GM12878 (cell line): ENCODE results near the gene CCDC150. TPM values are rescaled to one million over a fixed set of nuclear protein-coding genes. Genes with fewer than 3 reads are reported as not detected.

Experiments
- ATAC-seq: fragments of 200-7000 bp; cut with Tn5 transposase; 3 replicates; pipeline ENCODE4 v1.9.1; 2020; ENCODE audit warnings: mild to moderate bottlenecking, moderate library complexity
- BruUV-seq: library from RNA; stranded (reverse); fragments of 400-500 nt; replicated peaks from 2 replicates; lab custom pipeline; 2021; lab: Mats Ljungman, UMichigan
- CTCF ChIA-PET: fragments of 300-600 bp; sonication (Branson Sonifier 250); formaldehyde crosslinking; extraction: SDS; loops from one replicate; lab custom pipeline; 2021; ENCODE audit warnings: inconsistent platforms; lab: Yijun Ruan, JAX
- POLR2A ChIA-PET: fragments of 350-600 bp; formaldehyde crosslinking; extraction: SDS; loops from one replicate; lab custom pipeline; 2021; ENCODE audit warnings: inconsistent platforms; lab: Charles Lee
- RAD21 ChIA-PET: fragments of 300-600 bp; sonication (Branson Sonifier 250); formaldehyde crosslinking; loops from one replicate; lab custom pipeline; 2023; ENCODE audit warnings: antibody characterized with exemption; ENCODE audit not compliant: unreplicated experiment; lab: Charles Lee
- SMC1A ChIA-PET: fragments of 300-600 bp; sonication (Branson Sonifier 250); formaldehyde crosslinking; loops from one replicate; lab custom pipeline; 2023; ENCODE audit not compliant: unreplicated experiment, uncharacterized antibody; lab: Charles Lee
- DNase-seq: peaks from one replicate; pipeline ENCODE4 v3.0.0-alpha.2; 2011; ENCODE audit warnings: low read depth, low spot score
- FAIRE-seq: peaks from 3 replicates; lab custom pipeline; 2011; peaks lifted over from hg19 to GRCh38; lab: Jason Lieb, UNC
- H2AFZ ChIP-seq: 2 replicates; pipeline ENCODE4 v1.6.0; 2011; ENCODE audit warnings: low read depth, low read length, control low read depth; ENCODE audit not compliant: control insufficient read depth
- H3K27ac ChIP-seq: 2 replicates; pipeline ENCODE4 v1.5.1; 2011; ENCODE audit warnings: control low read depth; ENCODE audit not compliant: control insufficient read depth, insufficient read depth
- H3K27me3 ChIP-seq, 2 experiments: replicated peaks in 1 of 2; 2 replicates each; pipeline versions ENCODE4 v1.6.0 to v1.6.1; 2011; ENCODE audit warnings: low read length in 1 of 2; ENCODE audit not compliant: control insufficient read depth in 2 of 2, insufficient read depth in 2 of 2
- H3K36me3 ChIP-seq, 2 experiments: 2 replicates each; pipeline ENCODE4 v1.5.1; 2011; ENCODE audit warnings: low read length in 1 of 2; ENCODE audit not compliant: control insufficient read depth in 2 of 2, insufficient read depth in 2 of 2
- H3K4me1 ChIP-seq: 2 replicates; pipeline ENCODE4 v1.6.1; 2011; ENCODE audit warnings: mild to moderate bottlenecking, low read length, moderate library complexity, mixed read lengths; ENCODE audit not compliant: control insufficient read depth, insufficient read depth
- H3K4me2 ChIP-seq: 2 replicates; pipeline ENCODE4 v1.6.0; 2011; ENCODE audit warnings: control low read depth; ENCODE audit not compliant: control insufficient read depth, insufficient read depth
- H3K4me3 ChIP-seq: fragments of 200-600 bp; sonication (generic); 2 replicates; pipeline ENCODE4 v1.5.1; 2016
- H3K79me2 ChIP-seq: 2 replicates; pipeline ENCODE4 v1.6.0; 2011; ENCODE audit warnings: low read length; ENCODE audit not compliant: control insufficient read depth, insufficient read depth
- H3K9ac ChIP-seq: 2 replicates; pipeline ENCODE4 v1.8.0; 2011; ENCODE audit warnings: low read length, control low read depth, mixed read lengths; ENCODE audit not compliant: control insufficient read depth, insufficient read depth
- H3K9me3 ChIP-seq: replicated peaks from 3 replicates; pipeline ENCODE4 v1.5.1; 2011; ENCODE audit warnings: mild to moderate bottlenecking, low read length; ENCODE audit not compliant: control insufficient read depth, insufficient read depth
- H4K20me1 ChIP-seq: 2 replicates; pipeline ENCODE4 v1.6.0; 2011; ENCODE audit not compliant: control insufficient read depth, insufficient read depth
- CHD2 ChIP-seq: IDR thresholded peaks from 2 replicates; pipeline ENCODE4 v1.6.1; 2011; ENCODE audit warnings: low read depth, low read length, improper control_type of control experiment, borderline replicate concordance
- WRNIP1 ChIP-seq: IDR thresholded peaks from 2 replicates; pipeline ENCODE4 v1.6.1; 2011; ENCODE audit warnings: low read depth, low read length, improper control_type of control experiment, borderline replicate concordance
- WGBS: methylation state at CpG from one replicate; pipeline ENCODE4 v1.1.6; 2016; ENCODE audit warnings: low lambda C conversion rate; ENCODE audit not compliant: insufficient replicate concordance, insufficient coverage; ENCODE audit errors: missing lambda C conversion rate; 5-methylcytosine and 5-hydroxymethylcytosine counted together
- in situ Hi-C: fragments of 300-500 bp; cut with MboI; formaldehyde crosslinking; loops from 9 replicates; pipeline ENCODE4 v1.14.3; 2018; ENCODE audit warnings: mixed read lengths
- intact Hi-C: fragments of 100-400 bp; cut with micrococcal nuclease; formaldehyde crosslinking; loops from one replicate; pipeline ENCODE4 v1.14.2; 2022; ENCODE audit not compliant: unreplicated experiment
- polyA plus RNA-seq, 11 experiments: library from polyadenylated mRNA; depleted of rRNA in 4 of 11; unstranded in 6 of 11; stranded (reverse) in 5 of 11; fragments of >200 nt; fragmentation: Nextera tagmentation in 4 of 11; fragmentation: Illumina TruSeq in 1 of 11; extraction: Ambion mirVana in 4 of 11; extraction: Trizol in 1 of 11; gene quantifications; 1 replicate in 1 of 11; 2 replicates in 10 of 11; pipeline versions ENCODE4 v1.2.1 to v1.2.3, GENCODE V29; 2011 to 2016; ENCODE audit warnings: inconsistent platforms in 2 of 11, missing spikeins in 2 of 11, low read depth in 1 of 11
- small RNA-seq: library from RNA; depleted of rRNA; stranded (forward); fragments of <200 nt; gene quantifications from one replicate; pipeline ENCODE3, GENCODE V24; 2014
- total RNA-seq, 4 experiments: library from RNA; depleted of rRNA in 3 of 4; stranded (reverse); fragments of >200 nt in 3 of 4; fragmentation: Illumina TruSeq in 1 of 4; extraction: Trizol in 1 of 4; gene quantifications; 2 replicates each; pipeline versions ENCODE4 v1.2.1 to v1.2.3, GENCODE V29; 2013 to 2021

The CCDC150 gene
- total and polyA plus RNA-seq, 10 of the 15 experiments (the other 5 are each of a cell fraction or from before 2014, with no cell fraction given), result 11.6 to 27.7 (median 19.6) TPM

DNA sequence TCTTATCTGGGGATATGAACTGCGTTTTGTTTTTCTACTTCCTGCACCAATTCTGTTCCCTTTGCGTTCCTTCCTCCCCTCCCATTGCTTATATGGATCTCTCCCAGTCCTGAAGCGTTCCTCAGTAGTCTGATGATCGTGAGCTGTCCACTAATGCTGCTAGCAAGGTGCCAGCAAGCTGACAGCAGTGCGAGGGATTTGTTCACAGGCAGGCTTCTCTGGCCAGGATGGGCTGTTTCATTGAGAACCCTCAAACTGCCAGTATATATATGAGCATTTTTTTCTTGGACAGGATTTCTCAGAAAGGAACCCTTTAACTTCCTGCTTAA is 119.8 kb downstream of the CCDC150 start:
- Histone ChIP-seq H3K4me2 (no peak overlapping the region), H3K9ac (no peak overlapping the region), H3K4me1 (no peaks in the 10 kb centered on the region), H3K27ac (no peak overlapping the region), H2AFZ (no peak overlapping the region), H3K36me3 (peaks cover 0 to 6% of the 10 kb centered on the region in 2 experiments; a peak in 1 of 4 replicates), H3K79me2 (no peaks in the 10 kb centered on the region), H3K9me3 (no peaks in the 10 kb centered on the region), H4K20me1 (no peaks in the 10 kb centered on the region), H3K4me3 (no peak overlapping the region), H3K27me3 (no peaks in the 10 kb centered on the region)
- BruUV-seq, result no TSS peak
- RAD21 ChIA-PET, result no interaction called here
- TF ChIP-seq WRNIP1, result no peak
- SMC1A ChIA-PET, result interaction anchor here (0.8 to 1.2 kb wide), 2 partner anchors 305 to 307 kb away, joined by 3 read pairs; no protein-coding TSS in a partner anchor
- in situ Hi-C loops (no loop called here), intact Hi-C loops (loop anchor here (10.0 kb wide), 2 partner anchors 305 to 465 kb away; no protein-coding TSS in a partner anchor)
- ATAC-seq, result no peak
- POLR2A ChIA-PET, result no interaction called here
- FAIRE-seq, result no peak
- CTCF ChIA-PET, result interaction anchor here (1.2 to 2.1 kb wide), 3 partner anchors 8 to 278 kb away, joined by 3 to 10 read pairs (median 5); no protein-coding TSS in a partner anchor
- no peak for DNase-seq
- WGBS, result 89% methylated on average over 5 of the region's 5 CpGs

DNA sequence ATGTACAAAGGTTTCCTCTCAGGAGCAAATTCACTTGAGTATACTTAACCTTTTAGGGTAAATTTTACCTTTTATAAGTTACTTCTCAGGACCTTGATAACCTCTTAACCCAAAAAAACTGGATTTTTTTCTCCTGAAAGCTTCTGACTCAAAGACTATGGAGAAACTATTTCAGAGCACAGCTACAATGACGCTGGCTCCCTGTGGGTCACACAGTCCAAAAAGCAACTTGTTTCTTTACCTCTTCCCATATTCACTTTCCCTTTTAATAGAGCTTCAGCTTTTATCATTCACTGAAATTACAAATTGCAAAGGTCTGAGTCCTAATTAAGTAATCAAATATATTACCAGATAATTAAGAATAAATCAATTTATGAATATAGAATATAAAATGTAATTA is 127.6 kb downstream of the CCDC150 start:
- no peak overlapping the region for H3K27ac ChIP-seq
- H3K9ac ChIP-seq, result no peak overlapping the region
- in situ Hi-C loops, result no loop called here
- no peaks in the 10 kb centered on the region for H3K4me1 ChIP-seq
- DNase-seq (no peak), FAIRE-seq (no peak), ATAC-seq (no peak)
- peaks cover 2 to 8% of the 10 kb centered on the region in 2 experiments; a peak in 3 of 4 replicates for H3K36me3 ChIP-seq
- ChIA-PET SMC1A (interaction anchor here (1.8 kb wide), 1 partner anchor 16 kb away, joined by 6 read pairs; no protein-coding TSS in a partner anchor), POLR2A (no interaction called here)
- H2AFZ ChIP-seq, result no peak overlapping the region
- BruUV-seq, result no TSS peak
- intact Hi-C loops, result no loop called here
- no peak overlapping the region for H3K4me2 ChIP-seq
- no peak overlapping the region for H3K4me3 ChIP-seq
- no peaks in the 10 kb centered on the region for H3K79me2 ChIP-seq
- no peak for TF ChIP-seq CHD2
- TF ChIP-seq, all 136 proteins: peak for 0
- ChIA-PET RAD21 (no interaction called here), CTCF (interaction anchor here (1.9 to 2.3 kb wide), 2 partner anchors 15 to 16 kb away, joined by 5 to 21 read pairs; no protein-coding TSS in a partner anchor)
- Histone ChIP-seq H3K9me3 (no peaks in the 10 kb centered on the region), H3K27me3 (no peaks in the 10 kb centered on the region), H4K20me1 (no peaks in the 10 kb centered on the region)
- 96% methylated on average over 1 of the region's 1 CpG for WGBS

Small RNA genes lying within 50 kb of the gene (small RNA-seq; reads per million reads assigned to genes)
- gene RF00424, result not detected

Other genes starting within 250 kb of the CCDC150 start
- gene HECW2, start 46.2 kb upstream of the CCDC150 start, total RNA-seq (2014; rRNA removed), result 38.5 and 47.8 TPM in 2 replicates
- gene HECW2, start 46.2 kb upstream of the CCDC150 start, total RNA-seq (2014; rRNA removed; fragmentation: Illumina TruSeq; extraction: Trizol), result 52.4 and 54.9 TPM in 2 replicates
- 43.2 and 50.5 TPM in 2 replicates for gene HECW2, start 46.2 kb upstream of the CCDC150 start, total RNA-seq (2021)
- gene HECW2, start 46.2 kb upstream of the CCDC150 start, polyA plus RNA-seq (2011; rRNA removed), result 3.3 and 3.6 TPM in 2 replicates
- gene HECW2, start 46.2 kb upstream of the CCDC150 start, polyA plus RNA-seq (2014; fragmentation: Illumina TruSeq; extraction: Trizol), result 30.0 and 41.3 TPM in 2 replicates
- 10 to 100 TPM in 1 of 2 experiments, 1 to 10 TPM in 1; 8.9 to 14.7 TPM for gene HECW2, start 46.2 kb upstream of the CCDC150 start, polyA plus RNA-seq (2014; fragmentation: Nextera tagmentation; extraction: Ambion mirVana)
- 18.6 and 21.1 TPM in 2 replicates for gene HECW2, start 46.2 kb upstream of the CCDC150 start, polyA plus RNA-seq (2014; rRNA removed)
- 10 to 100 TPM; 30.1 to 31.3 TPM for gene HECW2, start 46.2 kb upstream of the CCDC150 start, polyA plus RNA-seq (2016; fragmentation: Nextera tagmentation; extraction: Ambion mirVana)
- gene GTF3C3, start 160.0 kb downstream of the CCDC150 start, total RNA-seq (2014; rRNA removed), result 50.5 and 59.6 TPM in 2 replicates
- gene GTF3C3, start 160.0 kb downstream of the CCDC150 start, total RNA-seq (2014; rRNA removed; fragmentation: Illumina TruSeq; extraction: Trizol), result 48.4 and 49.7 TPM in 2 replicates
- 41.6 and 44.3 TPM in 2 replicates for gene GTF3C3, start 160.0 kb downstream of the CCDC150 start, total RNA-seq (2021)
- gene GTF3C3, start 160.0 kb downstream of the CCDC150 start, polyA plus RNA-seq (2011; rRNA removed), result 46.9 and 80.0 TPM in 2 replicates
- 36.1 and 38.3 TPM in 2 replicates for gene GTF3C3, start 160.0 kb downstream of the CCDC150 start, polyA plus RNA-seq (2014; fragmentation: Illumina TruSeq; extraction: Trizol)
- 10 to 100 TPM; 16.3 to 17.3 TPM for gene GTF3C3, start 160.0 kb downstream of the CCDC150 start, polyA plus RNA-seq (2014; fragmentation: Nextera tagmentation; extraction: Ambion mirVana)
- 31.1 and 34.6 TPM in 2 replicates for gene GTF3C3, start 160.0 kb downstream of the CCDC150 start, polyA plus RNA-seq (2014; rRNA removed)
- 10 to 100 TPM; 34.0 to 37.0 TPM for gene GTF3C3, start 160.0 kb downstream of the CCDC150 start, polyA plus RNA-seq (2016; fragmentation: Nextera tagmentation; extraction: Ambion mirVana)
- gene C2orf66, start 169.6 kb downstream of the CCDC150 start, total RNA-seq (2014; rRNA removed), result 0.05 TPM in 1 of 2 replicates, not detected in the other
- gene C2orf66, start 169.6 kb downstream of the CCDC150 start, total RNA-seq (2014; rRNA removed; fragmentation: Illumina TruSeq; extraction: Trizol), result 0.09 TPM in 1 of 2 replicates, not detected in the other
- not detected in 2 replicates for gene C2orf66, start 169.6 kb downstream of the CCDC150 start, total RNA-seq (2021)
- gene C2orf66, start 169.6 kb downstream of the CCDC150 start, polyA plus RNA-seq (2011; rRNA removed), result 0.07 and 0.17 TPM in 2 replicates
- 0.04 TPM in 1 of 2 replicates, not detected in the other for gene C2orf66, start 169.6 kb downstream of the CCDC150 start, polyA plus RNA-seq (2014; fragmentation: Illumina TruSeq; extraction: Trizol)
- gene C2orf66, start 169.6 kb downstream of the CCDC150 start, polyA plus RNA-seq (2014; fragmentation: Nextera tagmentation; extraction: Ambion mirVana), result not detected
- gene C2orf66, start 169.6 kb downstream of the CCDC150 start, polyA plus RNA-seq (2014; rRNA removed), result 0.10 TPM in 2 replicates
- not detected for gene C2orf66, start 169.6 kb downstream of the CCDC150 start, polyA plus RNA-seq (2016; fragmentation: Nextera tagmentation; extraction: Ambion mirVana)